Heart left ventricle (tissue), 16 donors: ENCODE measurements around the gene TPRKB. TPM values are rescaled to one million over a fixed set of nuclear protein-coding genes. Genes with fewer than 3 reads are reported as not detected.
"Not testable (repeated sequence)": the region's sequence is repeated elsewhere in the genome, so short reads cannot be mapped to it uniquely, and the experiment has no call there.

Experiments used
- ATAC-seq, 4 donors: fragments of 200-7000 bp; cut with Tn5 transposase; one replicate each; pipeline ENCODE4 v1.9.1; 2020 to 2022; ENCODE audit warnings: moderate library complexity in 4 of 4, mild to moderate bottlenecking in 3 of 4, moderate number of reproducible peaks in 1 of 4
- DNase-seq, 5 donors: peaks; one replicate each; pipeline ENCODE4 v3.0.0-alpha.2; 2020
- H3K27ac ChIP-seq, 12 donors: fragments of 200-600 bp; sonication (generic) in 4 of 12; one replicate each; pipeline versions ENCODE4 v1.5.0 to v1.8.0; 2016 to 2022; ENCODE audit warnings: mild to moderate bottlenecking in 2 of 12
- H3K27me3 ChIP-seq, 9 donors: fragments of 200-600 bp; sonication (generic) in 2 of 9; one replicate each; pipeline versions ENCODE4 v1.5.1 to v1.8.0; 2016 to 2022; ENCODE audit warnings: mild to moderate bottlenecking in 3 of 9
- H3K36me3 ChIP-seq, 9 donors: fragments of 200-600 bp; sonication (generic) in 2 of 9; one replicate each; pipeline versions ENCODE4 v1.5.0 to v1.8.0; 2018 to 2022; ENCODE audit warnings: mild to moderate bottlenecking in 2 of 9
- H3K4me1 ChIP-seq, 12 donors: fragments of 200-600 bp; sonication (generic) in 4 of 12; one replicate each; pipeline versions ENCODE4 v1.5.0 to v1.8.0; 2016 to 2022; ENCODE audit warnings: mild to moderate bottlenecking in 3 of 12
- H3K4me3 ChIP-seq, 12 donors: fragments of 200-600 bp; sonication (generic) in 4 of 12; one replicate each; pipeline versions ENCODE4 v1.5.0 to v1.8.0; 2017 to 2022; ENCODE audit warnings: mild to moderate bottlenecking in 9 of 12, moderate library complexity in 4 of 12
- H3K9me3 ChIP-seq, 12 donors: fragments of 200-600 bp; sonication (generic) in 4 of 12; one replicate each; pipeline versions ENCODE4 v1.5.0 to v1.8.0; 2016 to 2022; ENCODE audit warnings: mild to moderate bottlenecking in 1 of 12
- POLR2A ChIP-seq, 2 donors: fragments of 450-650 bp; IDR thresholded peaks; one replicate each; pipeline ENCODE4 v1.6.1; 2017; ENCODE audit warnings: antibody characterized with exemption in 2 of 2, mild to moderate bottlenecking in 2 of 2, moderate library complexity in 2 of 2
- whole genome bisulfite sequencing, 4 donors: extraction: QIAGEN DNeasy Blood & Tissue Kit in 2 of 4; methylation state at CpG; one replicate each; pipeline versions ENCODE4 v1.1.5 to v1.1.7; 2013 to 2018; 5-methylcytosine and 5-hydroxymethylcytosine counted together
- intact Hi-C, 10 donors: fragments of 100-400 bp; cut with DNase I; formaldehyde crosslinking; loops; one replicate each; pipeline versions ENCODE4 v1.11.1 to v1.14.2; 2022
- polyA plus RNA-seq, 2 donors: library from polyadenylated mRNA; stranded (reverse); fragments of 200-250 nt; gene quantifications; one replicate each; pipeline ENCODE4 v1.2.3, GENCODE V29; 2013
- total RNA-seq, 9 donors: library from RNA; depleted of rRNA in 2 of 9; stranded (reverse); fragments of >200 nt in 2 of 9; fragmentation: NEBNext Ultra II Directional in 3 of 9; extraction: Animal tissue kit (Norgen Biotek cat#: 25700) in 3 of 9; gene quantifications; one replicate each; pipeline versions ENCODE4 v1.1.0 to v1.2.4, GENCODE V29; 2016 to 2023
- TF ChIP-seq, protein P1 (sequence below), 12 donors: fragments of 200-600 bp; sonication (generic) in 4 of 12; IDR thresholded peaks; one replicate each; pipeline versions ENCODE4 v1.5.0 to v1.8.0; 2018 to 2022; ENCODE audit warnings: antibody characterized with exemption in 12 of 12, mild to moderate bottlenecking in 5 of 12
- donor health status: ischemic (EF 13 %, LVEDD 7.1; RV severe dilation, severe dysfunction).
- donor health status: healthy with polysubstance abuse.
- donor health status: DM: no; HTN: yes; CAD: no.
- donor health status: DM: no; HTN: no; CAD: no.
- donor health status: ischemic (EF 25% LVEDD 6.9; RV normal size, moderate dysfunction).
- donor health status: ischemic (EF 25% LVEDD 5.7; RV mildly dilated, moderate dysfunction).
- donor health status: healthy.
- donor health status: DM: yes; HTN: yes; CAD: no.
- donor health status: ischemic (EF 35%, LVEDD 5.7; RV mildly dilated, moderate dysfunction).
- donor health status: nonischemic (EF 11% LVEDD 7.7; RV severe dilation, severe dysfunction).
- donor health status: DM: yes; HTN: yes; CAD: no.
- donor health status: PGD.
- donor health status: ischemic (EF 29% LVEDD 5.4; RV normal size, mild dysfunction).
- donor health status: nonischemic (EF 23%, LVEDD 6.1; RV moderate dilation, normal function).

TPRKB gene
- total and polyA plus RNA-seq, 11 donors = 16.1 to 87.6 (median 31.5) TPM

DNA sequence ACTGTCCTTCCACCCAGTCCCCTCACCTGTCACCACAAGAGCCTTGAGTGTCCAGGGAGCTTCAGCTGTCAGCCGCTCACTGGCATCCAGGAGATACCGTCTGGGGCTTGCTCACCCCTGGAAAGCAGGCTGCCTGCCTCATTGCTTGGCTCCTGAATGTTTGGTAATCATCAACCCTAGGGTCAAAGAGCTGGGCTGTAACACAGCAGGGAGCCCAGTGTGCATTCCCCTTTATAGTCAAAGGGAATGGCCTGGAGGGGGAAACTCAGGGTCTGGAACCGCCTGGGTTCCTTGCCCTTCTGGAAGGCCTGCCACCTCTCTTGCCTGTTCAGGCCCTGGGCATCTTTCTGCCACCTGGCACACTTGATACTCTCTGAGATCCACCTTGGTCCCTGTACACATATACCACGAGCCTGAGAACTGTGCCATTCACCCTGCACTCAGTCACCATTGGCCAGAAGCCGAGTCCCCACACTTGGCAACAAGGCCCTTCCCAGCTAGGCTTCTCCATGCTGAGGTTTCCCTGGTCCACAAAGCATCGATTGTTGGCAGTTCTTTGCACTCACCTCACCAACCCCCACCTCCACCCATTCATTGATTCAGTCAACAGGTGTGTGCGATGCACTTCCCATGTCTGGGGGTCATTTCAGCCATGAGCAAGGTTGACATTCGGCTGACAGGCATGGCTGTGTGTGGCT lies 35.0 kb downstream of the TPRKB start:
- H3K4me3 ChIP-seq = no peak overlapping the region
- H3K27ac ChIP-seq = no peak overlapping the region
- H3K27me3 ChIP-seq = no peaks in the 10 kb centered on the region
- TF ChIP-seq, protein P1, sequence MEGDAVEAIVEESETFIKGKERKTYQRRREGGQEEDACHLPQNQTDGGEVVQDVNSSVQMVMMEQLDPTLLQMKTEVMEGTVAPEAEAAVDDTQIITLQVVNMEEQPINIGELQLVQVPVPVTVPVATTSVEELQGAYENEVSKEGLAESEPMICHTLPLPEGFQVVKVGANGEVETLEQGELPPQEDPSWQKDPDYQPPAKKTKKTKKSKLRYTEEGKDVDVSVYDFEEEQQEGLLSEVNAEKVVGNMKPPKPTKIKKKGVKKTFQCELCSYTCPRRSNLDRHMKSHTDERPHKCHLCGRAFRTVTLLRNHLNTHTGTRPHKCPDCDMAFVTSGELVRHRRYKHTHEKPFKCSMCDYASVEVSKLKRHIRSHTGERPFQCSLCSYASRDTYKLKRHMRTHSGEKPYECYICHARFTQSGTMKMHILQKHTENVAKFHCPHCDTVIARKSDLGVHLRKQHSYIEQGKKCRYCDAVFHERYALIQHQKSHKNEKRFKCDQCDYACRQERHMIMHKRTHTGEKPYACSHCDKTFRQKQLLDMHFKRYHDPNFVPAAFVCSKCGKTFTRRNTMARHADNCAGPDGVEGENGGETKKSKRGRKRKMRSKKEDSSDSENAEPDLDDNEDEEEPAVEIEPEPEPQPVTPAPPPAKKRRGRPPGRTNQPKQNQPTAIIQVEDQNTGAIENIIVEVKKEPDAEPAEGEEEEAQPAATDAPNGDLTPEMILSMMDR (IDR thresholded peaks at IDR 0.05) = no peak
- H3K4me1 ChIP-seq = peaks cover 0 to 18% (median 0%) of the 10 kb centered on the region in 12 donors
- no peaks in the 10 kb centered on the region for H3K9me3 ChIP-seq
- no peak for DNase-seq
- intact Hi-C loops = no loop called here
- ATAC-seq = no peak
- H3K36me3 ChIP-seq = no peaks in the 10 kb centered on the region
- WGBS, 4 donors = 70 to 82% (median 74%) methylated on average over 7 to 8 of the region's 8 CpGs

DNA sequence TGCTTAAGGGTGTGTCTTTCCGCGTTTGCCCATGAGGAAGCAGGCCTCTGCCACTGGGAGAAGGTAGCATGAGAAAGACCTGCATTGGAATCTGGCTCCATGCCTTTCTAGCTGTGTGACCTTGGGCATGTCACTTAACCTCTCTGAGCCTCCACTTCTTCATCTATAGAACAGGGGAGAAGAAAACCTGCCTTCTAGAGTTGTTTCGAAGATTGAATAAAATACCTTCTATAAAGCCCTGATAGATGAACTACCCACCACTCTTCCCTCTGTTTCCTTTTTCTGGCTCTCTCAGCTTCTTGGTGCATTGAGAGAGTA lies 35.7 kb downstream of the TPRKB start:
- H3K36me3 ChIP-seq, H3K27me3 ChIP-seq, H3K27ac ChIP-seq, intact Hi-C loops, DNase-seq, ATAC-seq, H3K9me3 ChIP-seq: not testable (repeated sequence)
- WGBS, 4 donors = 47 to 88% (median 61%) methylated on average over 1 to 3 of the region's 3 CpGs
- peak overlapping the region in 1 of 12 donors; percentile 20 for H3K4me3 ChIP-seq
- H3K4me1 ChIP-seq = peaks cover 0 to 18% (median 0%) of the 10 kb centered on the region in 12 donors

DNA sequence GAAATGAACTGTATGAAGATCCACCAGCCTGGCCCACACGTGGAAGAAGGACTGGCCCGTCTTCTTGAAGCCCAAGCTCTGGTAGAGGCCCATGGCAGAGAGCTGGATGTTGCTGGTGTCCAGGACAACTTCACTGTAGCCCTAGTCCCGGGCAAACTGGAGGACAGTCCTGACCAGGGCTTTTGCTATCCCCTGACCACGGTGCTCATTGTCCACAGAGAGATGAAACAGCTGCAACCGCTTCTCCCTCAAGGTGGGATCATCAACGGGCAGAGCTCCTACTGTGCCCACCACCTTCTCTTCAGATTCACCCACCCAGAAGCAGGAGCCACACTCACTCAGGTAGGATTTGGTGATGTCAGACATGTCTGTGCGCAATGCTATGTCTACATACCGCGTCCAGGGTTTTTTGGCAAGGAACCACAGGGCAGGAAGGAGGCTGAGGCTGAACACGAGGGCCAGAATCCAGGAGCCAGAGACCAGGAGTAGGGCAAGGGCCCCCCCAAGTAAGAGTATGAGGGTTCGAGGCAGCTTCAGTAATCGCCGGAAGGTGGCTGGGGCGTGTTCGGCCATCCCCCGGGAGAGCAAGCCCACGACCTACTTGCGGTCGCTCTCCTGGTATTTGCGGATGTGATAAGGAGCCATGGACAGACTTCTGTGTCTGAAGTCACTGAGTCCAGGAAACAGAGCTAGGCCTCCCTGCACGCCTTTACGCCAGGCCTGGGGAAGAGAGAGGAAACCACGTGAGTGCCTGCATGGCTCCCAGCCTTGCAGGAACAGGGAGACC lies 36.3 kb downstream of the TPRKB start:
- Histone ChIP-seq H3K27me3 (no peaks in the 10 kb centered on the region), H3K4me3 (peak overlapping the region in 1 of 12 donors; percentile 20), H3K27ac (peak overlapping the region in 5 of 12 donors; percentile 2 to 83 (median 26)), H3K4me1 (peaks cover 0 to 18% (median 0%) of the 10 kb centered on the region in 12 donors), H3K9me3 (no peaks in the 10 kb centered on the region), H3K36me3 (no peaks in the 10 kb centered on the region)
- WGBS, 4 donors = 40 to 53% (median 45%) methylated on average over 19 to 23 of the region's 23 CpGs
- TF ChIP-seq, protein P1 (IDR thresholded peaks at IDR 0.05) = no peak
- TF ChIP-seq POLR2A (IDR thresholded peaks at IDR 0.05) = no peak
- intact Hi-C loops = no loop called here
- ATAC-seq = peak; percentile 22 to 90 (median 50)
- DNase-seq = no peak

DNA sequence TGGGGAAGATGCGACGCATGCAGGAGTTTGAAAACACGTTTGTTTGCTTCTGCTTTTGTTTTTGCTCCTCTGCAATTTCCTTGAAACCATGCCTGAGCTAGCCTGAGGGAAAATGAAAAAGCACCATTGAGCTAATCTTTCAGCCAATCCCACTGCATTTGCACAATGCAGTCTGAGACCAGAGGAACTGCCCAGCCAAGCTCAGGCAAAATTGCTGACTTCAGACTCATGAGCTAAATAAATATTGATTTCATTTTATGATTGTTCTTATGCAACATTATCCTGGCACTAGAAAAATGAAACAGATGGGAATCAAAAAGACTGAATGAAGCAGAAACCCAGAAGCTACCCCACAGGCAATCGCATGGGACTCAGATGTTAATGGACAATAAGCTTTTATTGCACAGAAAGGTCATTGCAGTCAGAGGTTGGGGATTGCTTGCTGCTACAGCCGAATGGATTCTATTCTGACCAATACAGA lies 37.0 kb downstream of the TPRKB start:
- H3K4me3 ChIP-seq = no peak overlapping the region
- intact Hi-C loops = no loop called here

More for the DNA sequence above, 37.0 kb downstream of the TPRKB start:
- TF ChIP-seq, protein P1 (IDR thresholded peaks at IDR 0.05) = no peak
- no peak for TF ChIP-seq POLR2A (IDR thresholded peaks at IDR 0.05)
- Histone ChIP-seq H3K36me3 (no peaks in the 10 kb centered on the region), H3K27ac (peak overlapping the region in 4 of 12 donors; percentile 2 to 83 (median 34)), H3K9me3 (no peaks in the 10 kb centered on the region), H3K27me3 (no peaks in the 10 kb centered on the region), H3K4me1 (peaks cover 0 to 18% (median 0%) of the 10 kb centered on the region in 12 donors)
- 67 to 82% (median 75%) methylated on average over 5 of the region's 5 CpGs for whole genome bisulfite sequencing, 4 donors
- DNase-seq (no peak), ATAC-seq (peak in 2 of 4 donors; percentile 41 to 55)
